HG02763 (cell line): ENCODE measurements around the gene MGRN1.

ENCODE experiments used
- ATAC-seq: cut with Tn5 transposase; IDR thresholded peaks from one replicate; pipeline ENCODE4 v1.9.1; 2021; ENCODE audit warnings: mild to moderate bottlenecking, moderate library complexity; ENCODE audit not compliant: unreplicated experiment

MGRN1 gene

DNA sequence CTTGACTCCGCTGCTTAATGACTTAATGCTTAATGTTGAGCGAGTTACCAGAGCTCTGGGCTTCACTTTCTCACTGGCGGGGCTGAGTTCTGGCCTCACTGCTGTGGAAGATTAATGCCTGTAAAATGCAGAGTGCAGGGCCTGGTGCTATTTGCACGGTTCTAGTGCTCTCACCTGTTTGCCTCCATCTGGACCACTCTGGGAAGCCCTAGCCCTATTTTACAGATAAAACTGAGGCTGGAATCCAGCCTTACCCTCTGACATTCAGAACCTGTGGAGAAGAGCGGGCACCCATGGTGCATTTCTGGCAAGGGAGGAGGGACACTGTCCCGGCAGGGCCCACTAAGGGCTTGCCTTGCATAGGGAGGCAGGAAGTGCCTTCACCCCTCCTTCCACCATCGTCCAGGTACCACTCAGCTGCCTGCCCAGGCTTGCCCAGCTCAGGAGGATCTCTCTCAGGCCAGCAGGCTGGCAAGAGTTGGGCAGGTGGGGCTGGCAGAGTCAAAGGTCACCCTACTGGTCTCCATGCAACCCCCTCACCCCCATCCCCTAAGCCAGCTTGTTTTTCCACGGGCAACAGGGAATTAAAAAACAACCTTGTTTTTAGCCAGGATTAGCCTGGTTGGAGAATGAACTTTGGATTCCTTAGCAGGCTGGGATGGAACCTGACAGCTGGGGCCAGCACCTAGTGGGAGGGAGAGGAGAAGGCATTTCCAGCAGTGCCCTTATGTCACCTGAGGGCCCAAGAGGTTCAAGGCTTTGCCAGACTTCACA lies 5.8 kb upstream of the MGRN1 start:
- ATAC-seq: no peak

GRCh38 chr16:4623593-4623992 lies 1.0 kb upstream of the MGRN1 start:
- no peak for ATAC-seq

GRCh38 chr16:4624827-4625559 lies 367 bp downstream of the MGRN1 start:
- peak; percentile 49 for ATAC-seq

DNA sequence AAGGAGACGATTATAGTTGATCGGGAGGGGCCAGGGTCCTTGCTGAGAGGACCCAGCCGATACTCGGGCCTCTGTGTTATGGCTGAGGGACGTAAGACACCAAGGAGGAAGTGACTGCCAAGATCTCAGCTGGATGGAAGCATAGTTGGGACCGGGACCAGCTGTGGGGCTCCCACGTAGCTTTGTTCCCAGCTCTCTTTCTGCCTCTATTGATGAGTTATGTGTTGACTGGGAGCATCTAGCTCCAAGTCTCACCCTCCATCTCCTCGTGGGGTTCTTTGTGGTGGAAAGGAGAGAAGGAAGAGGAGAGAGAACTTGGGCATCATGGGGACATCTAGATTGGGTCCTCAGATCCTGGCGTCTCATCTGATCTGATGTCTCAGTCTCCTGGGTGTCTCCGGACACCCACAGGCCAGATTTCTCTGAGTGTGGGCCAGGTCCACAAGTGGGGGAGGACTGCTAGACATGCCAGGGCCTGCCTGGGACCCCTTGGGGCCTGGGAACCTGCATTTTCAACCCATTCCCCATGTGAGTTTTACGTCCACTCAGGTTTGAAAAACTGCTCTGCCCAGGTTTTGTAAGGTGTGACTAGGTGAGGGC lies 1.0 kb downstream of the MGRN1 start:
- ATAC-seq: no peak

DNA sequence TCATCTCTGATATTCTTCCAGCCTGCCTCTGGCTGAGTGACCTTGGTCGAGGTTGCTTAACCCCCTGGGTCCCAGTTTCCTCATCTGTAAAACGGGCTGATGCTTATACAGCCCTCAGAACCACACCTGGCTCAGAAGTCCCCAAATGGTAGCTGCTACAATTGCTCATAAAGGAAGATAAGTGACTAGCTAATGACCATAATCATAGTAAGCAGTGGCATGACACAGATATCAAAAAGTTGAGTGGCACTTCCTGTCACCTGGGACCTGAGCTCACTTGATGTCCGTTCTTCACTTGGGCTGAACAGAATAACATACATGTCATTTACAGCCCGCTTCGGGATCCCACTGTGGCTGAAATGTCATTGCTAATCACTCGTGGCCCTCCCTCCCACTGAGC lies 1.8 kb downstream of the MGRN1 start:
- ATAC-seq: no peak

DNA sequence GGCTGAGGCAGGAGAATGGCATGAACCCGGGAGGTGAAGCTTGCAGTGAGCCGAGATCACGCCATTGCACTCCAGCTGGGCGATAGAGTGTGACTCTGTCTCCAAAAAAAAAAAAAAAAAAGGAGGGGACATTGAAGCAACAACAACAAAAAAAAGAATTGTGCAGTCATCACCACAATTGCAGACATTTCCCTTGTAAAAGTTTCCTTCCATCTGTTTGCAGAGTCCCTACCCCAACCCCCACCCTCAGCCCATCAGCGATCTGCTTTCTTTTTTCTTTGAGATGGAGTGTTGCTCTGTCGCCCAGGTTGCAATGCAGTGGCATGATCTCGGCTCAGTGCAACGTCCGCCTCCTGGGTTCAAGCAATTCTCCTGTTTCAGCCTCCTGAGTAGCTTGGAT lies 3.7 kb downstream of the MGRN1 start:
- no peak for ATAC-seq

DNA sequence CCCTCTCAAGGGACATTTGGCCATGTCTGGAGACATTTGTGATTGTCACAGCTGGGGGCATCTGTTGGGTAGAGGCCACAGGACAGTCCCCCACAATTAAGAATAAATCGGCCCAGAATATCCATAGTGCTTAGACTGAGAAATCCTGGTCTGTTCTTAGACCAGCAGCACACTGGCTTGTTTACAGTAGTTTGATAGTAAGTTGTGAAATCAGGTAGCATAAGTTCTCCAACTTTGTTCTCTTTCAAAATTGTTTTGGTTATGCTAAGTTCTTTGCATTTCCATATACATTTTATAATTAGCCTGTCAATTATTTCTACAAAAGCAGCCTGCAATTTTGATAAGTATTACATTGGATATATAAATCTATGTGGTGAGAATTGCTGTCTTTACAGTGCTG lies 6.8 kb downstream of the MGRN1 start:
- no peak for ATAC-seq

DNA sequence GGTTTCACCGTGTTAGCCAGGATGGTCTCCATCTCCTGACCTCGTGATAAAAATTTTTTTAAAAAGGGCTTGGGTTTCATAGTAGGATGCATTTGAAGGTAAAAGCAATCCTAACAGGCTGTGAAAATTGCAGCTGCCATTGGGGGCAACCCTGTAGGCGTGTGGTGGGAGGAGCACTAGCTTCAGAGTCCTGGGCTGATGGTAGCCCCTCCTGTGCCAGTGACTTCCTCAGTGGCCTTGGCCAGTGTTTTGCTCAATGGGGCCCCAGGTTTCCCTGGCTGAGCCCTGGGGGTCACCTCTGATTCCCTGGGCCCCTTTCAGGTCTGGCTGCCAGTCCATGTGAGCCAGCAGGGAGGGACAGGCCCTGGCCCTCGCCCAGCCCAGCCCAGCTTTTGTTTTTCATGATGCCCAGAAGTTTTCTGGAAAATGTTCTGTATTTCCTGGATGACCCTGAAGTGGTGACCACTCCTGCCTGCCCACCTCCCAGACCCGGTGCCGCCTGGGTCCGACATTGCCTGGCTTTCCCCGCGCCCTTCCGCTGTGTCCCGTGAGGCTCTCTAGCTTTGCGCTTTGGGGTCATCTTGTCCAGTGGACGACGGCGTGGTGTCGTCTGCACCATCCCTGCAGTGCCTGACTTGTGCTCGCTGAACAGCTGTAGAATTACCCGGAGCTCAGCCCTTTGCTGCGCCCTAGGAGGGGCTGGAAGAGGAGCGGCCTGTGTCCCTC lies 9.4 kb downstream of the MGRN1 start:
- ATAC-seq: no peak

GRCh38 chr16:4634768-4635167 lies 10.1 kb downstream of the MGRN1 start:
- no peak for ATAC-seq

DNA sequence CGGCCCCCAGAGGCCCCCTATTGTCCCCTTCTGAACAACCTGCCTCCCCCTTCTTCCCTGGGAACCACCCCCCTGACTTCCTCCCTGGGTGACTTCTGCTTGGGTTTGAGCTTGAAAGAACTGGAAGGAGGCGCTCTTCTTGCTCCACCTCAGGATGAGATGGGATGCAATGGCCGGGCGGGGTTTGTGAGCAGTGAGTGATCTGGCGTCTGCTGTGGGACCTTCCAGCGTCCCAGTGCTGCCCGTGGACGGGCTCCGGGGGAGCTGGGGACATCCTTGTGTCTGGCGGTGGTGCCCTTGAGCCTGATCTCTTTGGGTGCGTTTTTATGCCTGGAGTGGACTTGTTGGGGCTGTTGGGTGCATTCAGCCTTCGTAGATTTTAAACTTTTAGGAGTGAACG lies 11.6 kb downstream of the MGRN1 start:
- ATAC-seq: no peak

DNA sequence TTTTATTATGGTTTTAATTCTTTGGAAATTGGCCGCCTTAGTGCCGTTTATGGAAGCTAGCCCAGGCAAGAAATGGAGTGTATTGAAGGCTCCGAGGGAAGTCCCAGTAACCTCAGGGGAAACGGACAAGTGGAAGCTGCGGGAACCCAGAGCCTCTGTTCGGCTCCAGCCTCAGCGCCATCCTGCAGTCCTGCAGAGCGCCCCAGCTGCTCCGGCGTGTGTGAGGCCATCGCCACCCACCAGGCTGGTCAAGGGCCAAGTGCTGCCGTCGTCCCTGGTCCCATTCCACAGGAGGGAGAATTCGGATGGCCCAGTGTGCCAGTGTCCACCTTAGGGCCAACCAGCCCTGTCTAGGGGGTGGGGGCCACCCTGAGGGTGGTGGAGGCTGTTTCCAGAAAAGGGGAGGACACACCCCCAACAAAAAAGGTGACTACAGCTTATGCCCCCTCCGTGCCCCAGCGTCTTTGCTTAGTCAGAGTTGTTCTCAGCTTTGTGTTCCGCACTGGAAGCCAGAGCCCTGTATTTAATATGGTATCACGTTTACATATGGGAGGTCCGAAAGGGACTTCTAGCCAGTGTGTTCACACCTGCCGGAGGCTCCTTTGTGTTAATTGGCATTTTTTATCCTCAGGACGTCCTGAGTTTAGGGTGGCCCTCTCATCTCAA lies 13.0 kb downstream of the MGRN1 start:
- no peak for ATAC-seq

DNA sequence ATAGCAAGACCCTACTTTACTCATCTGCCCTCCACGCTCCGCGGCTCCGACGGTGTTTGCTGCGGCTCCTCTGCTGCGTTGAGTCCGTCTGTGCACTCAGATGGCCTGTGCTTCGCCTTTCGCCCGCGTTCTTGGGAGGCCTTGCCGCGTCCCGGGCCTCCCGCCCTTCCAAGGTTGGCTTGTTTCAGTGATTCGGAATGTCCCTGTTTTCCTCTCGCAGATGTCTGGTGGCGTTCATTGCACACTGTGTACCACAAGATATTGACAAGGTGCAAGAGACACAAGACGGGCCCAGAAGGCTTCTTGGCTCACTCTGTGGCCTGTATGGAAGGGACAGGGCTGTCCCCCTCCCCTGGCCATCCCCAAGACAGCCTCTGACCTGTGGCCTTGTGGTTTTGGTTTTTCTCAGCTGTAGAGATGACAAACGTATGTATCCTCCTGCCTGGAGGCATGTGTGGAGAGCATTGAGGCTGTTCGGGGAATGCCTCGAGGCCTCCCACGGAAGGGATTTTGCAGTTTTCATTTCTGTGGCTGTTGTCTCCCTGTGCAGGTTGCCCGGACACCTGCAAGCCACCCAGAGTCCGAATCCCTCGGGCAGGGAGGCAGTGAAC lies 15.4 kb downstream of the MGRN1 start:
- ATAC-seq: no peak

DNA sequence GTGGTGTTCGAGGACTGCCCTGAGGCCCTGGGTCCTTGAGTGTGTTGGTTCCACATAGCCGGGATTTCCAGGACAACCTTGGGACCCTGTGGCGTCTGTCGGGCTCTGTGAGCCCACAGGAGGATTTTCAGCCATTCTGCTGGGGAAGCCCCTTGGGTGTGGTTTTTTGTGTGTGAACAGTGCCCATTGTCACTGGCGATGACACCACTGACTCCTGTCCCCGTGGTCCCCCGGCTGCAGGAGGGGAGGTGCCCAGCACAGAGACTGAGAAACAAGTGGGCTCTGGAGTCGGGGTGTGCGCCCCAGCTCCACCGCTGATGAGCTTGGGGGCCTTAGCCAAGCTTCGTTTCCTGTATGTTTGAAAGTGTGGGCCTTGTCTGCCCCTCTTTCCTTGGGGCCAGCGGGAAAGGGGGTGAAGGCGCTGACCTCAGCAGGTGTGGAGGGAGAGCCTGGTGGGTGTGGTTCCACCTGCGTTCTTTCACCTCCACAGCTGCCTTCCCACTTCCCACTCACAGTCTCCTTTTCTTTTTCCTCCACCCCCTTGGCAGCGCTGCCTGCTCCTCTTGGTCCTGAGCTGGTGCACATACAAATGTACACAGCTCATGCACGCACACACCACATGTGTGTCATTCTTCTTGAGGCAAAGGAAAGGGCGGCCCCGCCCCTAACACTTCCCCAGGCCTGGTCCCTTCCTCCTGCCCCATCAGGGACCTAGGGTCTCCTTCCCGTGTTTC lies 16.1 kb downstream of the MGRN1 start:
- no peak for ATAC-seq

DNA sequence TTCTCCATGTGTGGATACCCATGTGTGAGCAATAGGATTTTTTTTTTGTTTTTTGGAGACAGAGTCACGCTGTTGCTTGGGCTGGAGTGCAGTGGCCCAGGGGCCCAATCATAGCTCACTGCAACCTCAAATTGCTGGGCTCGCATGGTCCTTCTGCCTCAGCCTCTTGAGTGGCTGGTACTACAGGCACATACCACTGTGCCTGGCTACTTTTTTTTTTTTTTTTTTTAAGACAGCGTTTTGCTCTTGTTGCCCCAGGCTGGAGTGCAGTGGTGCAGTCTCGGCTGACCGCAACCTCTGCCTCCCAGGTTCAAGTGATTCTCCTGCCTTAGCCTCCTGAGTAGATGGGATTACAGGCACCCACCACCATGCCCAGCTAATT lies 16.7 kb downstream of the MGRN1 start:
- ATAC-seq: no peak

GRCh38 chr16:4641895-4642294 lies 17.3 kb downstream of the MGRN1 start:
- no peak for ATAC-seq

- no peak for ATAC-seq
Measured at GRCh38 chr16:4646773-4647643, 22.4 kb downstream of the MGRN1 start.

GRCh38 chr16:4647644-4647980 lies 23.0 kb downstream of the MGRN1 start:
- no peak for ATAC-seq

- ATAC-seq: no peak
Measured at GRCh38 chr16:4648917-4649316, 24.3 kb downstream of the MGRN1 start.
